Fibroblast of pulmonary artery (primary cell): Measurements from ENCODE around the gene EN2.

ENCODE experiments used
- DNase-seq: peaks from one replicate; pipeline ENCODE4 v3.0.0-alpha.2; 2010; ENCODE audit warnings: low read depth
- H3K4me3 ChIP-seq: replicated peaks from 2 replicates; pipeline ENCODE4 v1.5.1; 2011; ENCODE audit warnings: low read depth, mild to moderate bottlenecking, control low read depth, low read length, moderate library complexity
- CTCF ChIP-seq: IDR thresholded peaks from 2 replicates; pipeline ENCODE4 v1.5.1; 2011; ENCODE audit warnings: mild to moderate bottlenecking, control low read depth, low read length, inconsistent platforms; ENCODE audit errors: missing control alignments

Gene EN2

GRCh38 chr7:155465761-155466141 lies 7.8 kb downstream of the EN2 start:
- no peak for DNase-seq
- TF ChIP-seq CTCF: no peak
- no peak overlapping the region for H3K4me3 ChIP-seq

DNA sequence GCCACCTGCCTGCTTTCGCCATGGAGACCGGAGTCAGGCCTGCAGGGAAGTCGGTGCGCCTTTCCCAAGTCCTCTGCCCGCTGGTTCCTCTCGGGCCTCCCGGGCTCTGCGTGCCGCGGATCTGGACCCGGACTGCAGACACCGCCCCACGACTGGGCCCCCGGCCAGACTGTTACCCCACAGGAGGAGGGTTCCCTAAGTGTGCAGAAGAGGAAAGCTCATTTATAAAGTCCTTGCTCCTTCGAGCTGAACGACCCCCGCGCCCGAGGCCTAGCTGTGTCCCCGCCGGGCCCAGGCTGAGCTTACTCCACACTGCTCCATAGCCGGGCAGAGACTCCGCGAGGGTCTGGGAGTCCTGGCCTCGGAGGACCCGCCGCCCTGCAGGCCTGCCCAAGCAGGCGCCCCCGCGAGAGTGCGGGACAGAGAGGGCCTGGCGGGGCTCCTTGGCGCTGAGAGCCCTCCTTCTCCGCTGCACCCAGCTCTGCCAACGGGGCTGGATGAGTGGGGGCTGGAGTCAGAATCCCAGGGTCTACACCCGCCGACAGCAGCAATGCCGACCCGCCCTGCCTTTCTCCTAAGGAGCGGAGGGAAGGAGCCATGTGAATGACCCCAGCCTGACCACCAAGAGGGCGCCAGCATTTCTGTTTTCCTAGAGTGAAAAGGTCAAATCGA lies 8.3 kb downstream of the EN2 start:
- no peak overlapping the region for H3K4me3 ChIP-seq
- no peak for TF ChIP-seq CTCF
- DNase-seq: no peak

GRCh38 chr7:155466814-155467733 lies 9.1 kb downstream of the EN2 start:
- no peak overlapping the region for H3K4me3 ChIP-seq
- DNase-seq: no peak
- no peak for TF ChIP-seq CTCF

GRCh38 chr7:155467846-155468784 lies 10.2 kb downstream of the EN2 start:
- H3K4me3 ChIP-seq: no peak overlapping the region
- no peak for TF ChIP-seq CTCF
- DNase-seq: no peak

DNA sequence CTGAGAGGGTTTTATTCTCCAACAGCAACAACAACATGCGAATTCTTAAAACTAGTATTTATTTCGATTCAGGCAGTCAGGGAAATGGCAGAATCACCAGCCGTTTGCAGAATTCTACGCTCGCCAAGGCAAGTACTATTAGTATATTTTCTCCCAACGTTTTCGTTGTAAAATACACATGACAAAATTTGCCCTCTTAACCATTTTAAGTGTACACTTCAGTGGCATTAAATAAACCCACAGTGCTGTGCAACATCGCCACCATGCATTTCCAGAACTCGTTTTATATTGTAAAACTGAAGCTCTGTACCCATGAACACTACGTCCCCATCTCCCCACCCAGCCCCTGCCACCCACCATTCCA lies 10.8 kb downstream of the EN2 start:
- H3K4me3 ChIP-seq: no peak overlapping the region
- TF ChIP-seq CTCF: no peak
- DNase-seq: no peak

DNA sequence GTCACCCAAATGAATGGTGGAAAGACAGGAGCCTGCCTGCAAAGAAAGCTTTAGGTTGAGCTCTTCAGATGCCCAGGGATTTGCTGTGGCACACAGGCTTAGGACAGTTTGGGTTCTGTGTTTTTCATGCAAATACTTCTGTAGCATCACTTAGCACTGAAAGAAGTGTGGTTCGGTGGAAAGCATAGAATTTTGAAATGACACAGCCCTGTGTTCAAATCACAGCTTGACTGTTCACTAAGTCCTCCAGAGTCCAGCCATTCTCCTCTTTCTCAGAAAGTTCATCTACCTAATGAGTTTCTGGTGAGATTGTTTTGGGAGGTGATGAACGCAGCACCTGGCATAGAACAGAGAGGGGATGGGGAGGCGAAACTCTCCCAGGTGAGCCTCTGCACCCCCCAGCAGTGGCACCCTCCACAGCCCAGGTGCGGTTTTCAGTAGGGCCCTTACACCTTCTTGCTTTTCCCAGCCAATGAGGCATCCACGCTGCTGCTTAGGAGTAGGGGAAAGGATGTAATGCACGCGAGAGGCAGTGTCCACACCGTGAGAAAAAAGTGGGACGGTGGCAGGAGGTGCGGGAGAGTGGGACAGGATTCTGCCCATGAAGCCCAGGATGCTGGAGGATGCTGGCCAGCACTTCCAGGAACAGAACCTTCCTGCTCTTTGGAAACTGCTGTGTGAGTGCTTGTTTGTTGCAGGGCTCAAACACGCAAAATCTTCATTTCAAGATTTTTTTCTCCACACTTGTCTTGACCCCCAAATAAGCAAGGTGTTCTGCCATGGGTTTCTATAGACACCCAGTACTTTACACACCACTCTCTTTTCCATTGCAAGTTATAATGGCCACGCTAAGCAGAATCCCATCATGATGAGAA lies 11.6 kb downstream of the EN2 start:
- DNase-seq: no peak
- TF ChIP-seq CTCF: no peak
- H3K4me3 ChIP-seq: no peak overlapping the region
